Measurements from ENCODE around the gene RCHY1.

GRCh38 chr4:75511841-75512240 lies 2.4 kb downstream of the RCHY1 start:
- no peak for TF ChIP-seq EZH2 (IDR thresholded peaks at IDR 0.05; ENCODE audit: borderline replicate concordance, low read length)
- no peak for TF ChIP-seq CTCF (conservative IDR thresholded peaks at IDR 0.05 in 1 of 2, IDR thresholded peaks at IDR 0.05 in 1 of 2; ENCODE audit: extremely low read depth in 1 of 2, insufficient read depth in 1 of 2, low read depth in 1 of 2, low read length in 2 of 2)

Measured in mammary epithelial cell (primary cell).